ENCODE measurements around the gene EPHB1. TPM values are rescaled to one million over a fixed set of nuclear protein-coding genes. Genes with fewer than 3 reads are reported as not detected.

Gene EPHB1
- total RNA-seq, 4 donors from 2014 or later, result 0.08 to 1.1 (median 0.72) TPM

DNA sequence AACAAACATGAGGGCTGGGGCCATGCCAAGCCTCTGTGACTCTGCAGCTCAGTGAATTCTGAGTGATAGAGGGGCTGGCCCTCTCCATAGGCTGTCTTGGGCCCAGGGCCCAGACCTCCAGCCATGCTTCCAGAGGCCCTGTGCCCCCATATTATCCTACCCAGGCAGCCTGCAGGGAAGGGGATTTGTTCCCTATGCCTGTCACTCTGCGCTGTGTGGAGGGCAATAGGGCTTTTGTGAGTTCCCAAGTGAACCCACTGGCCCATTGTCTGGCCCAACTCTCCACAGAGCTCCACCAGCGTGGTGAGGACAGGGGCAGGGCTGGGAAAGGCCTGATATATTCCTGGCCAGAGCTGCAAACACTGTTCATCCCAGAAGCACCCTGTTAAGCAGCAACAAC lies 113.2 kb downstream of the EPHB1 start:
- no CpG with 5 or more reads among the region's 2 CpGs for WGBS, 2 donors
- no peak for DNase-seq
- H3K27me3 ChIP-seq, result no peaks in the 10 kb centered on the region

DNA sequence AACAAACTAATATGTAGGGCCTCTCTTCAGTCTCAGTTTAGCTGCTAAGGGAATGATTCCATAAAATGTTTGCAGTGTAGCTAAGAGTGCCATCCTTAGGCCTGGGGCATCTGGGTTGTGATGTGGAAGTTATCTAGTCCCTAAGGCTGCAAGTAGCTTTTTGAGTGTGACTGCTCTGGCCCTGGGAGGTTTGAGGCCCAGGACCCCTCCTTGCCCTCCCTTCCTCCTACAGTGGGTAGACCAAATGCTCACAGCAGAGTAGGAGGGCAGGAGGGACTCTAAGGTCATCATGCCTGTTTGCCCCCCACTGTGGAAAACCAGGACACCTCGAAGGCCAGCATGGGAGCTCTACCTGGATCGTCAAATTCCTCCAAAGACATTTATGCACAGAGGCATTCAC lies 115.0 kb downstream of the EPHB1 start:
- intact Hi-C loops (cut with DNase I), result no loop called here
- WGBS, 2 donors, result 53 to 100% methylated on average over 2 of the region's 2 CpGs
- H3K36me3 ChIP-seq, result no peaks in the 10 kb centered on the region

More for the DNA sequence above, 113.2 kb downstream of the EPHB1 start:
- TF ChIP-seq POLR2A (IDR thresholded peaks at IDR 0.05), result no peak
- TF ChIP-seq, protein P1, sequence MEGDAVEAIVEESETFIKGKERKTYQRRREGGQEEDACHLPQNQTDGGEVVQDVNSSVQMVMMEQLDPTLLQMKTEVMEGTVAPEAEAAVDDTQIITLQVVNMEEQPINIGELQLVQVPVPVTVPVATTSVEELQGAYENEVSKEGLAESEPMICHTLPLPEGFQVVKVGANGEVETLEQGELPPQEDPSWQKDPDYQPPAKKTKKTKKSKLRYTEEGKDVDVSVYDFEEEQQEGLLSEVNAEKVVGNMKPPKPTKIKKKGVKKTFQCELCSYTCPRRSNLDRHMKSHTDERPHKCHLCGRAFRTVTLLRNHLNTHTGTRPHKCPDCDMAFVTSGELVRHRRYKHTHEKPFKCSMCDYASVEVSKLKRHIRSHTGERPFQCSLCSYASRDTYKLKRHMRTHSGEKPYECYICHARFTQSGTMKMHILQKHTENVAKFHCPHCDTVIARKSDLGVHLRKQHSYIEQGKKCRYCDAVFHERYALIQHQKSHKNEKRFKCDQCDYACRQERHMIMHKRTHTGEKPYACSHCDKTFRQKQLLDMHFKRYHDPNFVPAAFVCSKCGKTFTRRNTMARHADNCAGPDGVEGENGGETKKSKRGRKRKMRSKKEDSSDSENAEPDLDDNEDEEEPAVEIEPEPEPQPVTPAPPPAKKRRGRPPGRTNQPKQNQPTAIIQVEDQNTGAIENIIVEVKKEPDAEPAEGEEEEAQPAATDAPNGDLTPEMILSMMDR (IDR thresholded peaks at IDR 0.05), result no peak
- Histone ChIP-seq H3K36me3 (no peaks in the 10 kb centered on the region), H3K9me3 (no peaks in the 10 kb centered on the region), H3K27ac (no peak overlapping the region), H3K4me3 (no peak overlapping the region), H3K4me1 (no peaks in the 10 kb centered on the region)
- intact Hi-C loops (cut with DNase I), result no loop called here

DNA sequence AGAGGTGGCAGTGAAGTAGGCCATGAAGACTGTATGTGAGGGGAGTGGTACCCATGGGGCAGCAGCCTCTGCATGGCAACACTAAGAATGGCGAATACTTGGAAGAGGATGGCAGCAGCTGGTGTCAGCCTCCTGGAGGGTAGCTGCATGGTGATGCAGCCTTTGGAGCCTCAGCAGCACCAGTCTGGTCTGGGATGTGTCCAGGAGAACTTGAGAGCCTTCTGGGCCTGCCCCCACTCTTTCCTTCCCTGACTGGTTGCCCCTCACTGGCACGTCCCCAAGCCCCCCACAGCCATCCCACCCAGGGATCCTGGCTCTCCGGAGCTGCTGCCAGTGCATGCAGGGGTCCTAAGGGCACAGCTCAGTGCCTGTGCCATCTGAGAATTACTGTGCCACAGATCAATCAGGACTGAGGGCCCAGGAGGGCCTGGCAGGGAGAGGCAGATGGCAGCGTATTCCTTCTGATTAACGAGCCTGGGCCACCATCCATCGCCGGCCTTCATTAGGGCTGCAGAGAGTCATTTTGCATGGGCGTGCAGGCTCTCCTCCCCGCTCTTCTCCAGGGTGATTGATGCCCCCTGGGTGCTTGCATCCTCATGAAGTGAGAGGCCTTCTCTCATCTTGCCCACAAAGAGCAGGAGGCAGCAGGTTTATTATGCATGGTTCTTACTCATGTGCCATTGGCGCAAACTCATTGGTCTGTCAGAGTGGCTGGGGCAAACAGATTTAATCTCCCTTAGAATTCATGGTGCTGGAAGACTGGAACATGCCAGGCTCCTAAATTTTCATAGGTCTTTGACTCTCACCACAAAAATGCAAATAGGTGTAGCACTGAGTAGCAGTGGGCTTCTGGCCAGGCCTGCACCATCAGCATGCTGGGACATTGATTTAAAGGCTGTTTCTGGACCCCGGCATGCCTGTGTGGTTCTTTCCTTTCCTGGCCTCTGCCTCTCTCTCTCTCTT lies 116.8 kb downstream of the EPHB1 start:
- no peak for DNase-seq
- no peaks in the 10 kb centered on the region for H3K27me3 ChIP-seq
- no peak overlapping the region for H3K27ac ChIP-seq
- H3K9me3 ChIP-seq, result no peaks in the 10 kb centered on the region
- no peaks in the 10 kb centered on the region for H3K4me1 ChIP-seq
- intact Hi-C loops (cut with DNase I), result no loop called here
- no peaks in the 10 kb centered on the region for H3K36me3 ChIP-seq
- TF ChIP-seq, protein P1 (IDR thresholded peaks at IDR 0.05), result no peak
- no peak for TF ChIP-seq POLR2A (IDR thresholded peaks at IDR 0.05)
- WGBS, 2 donors, result 83 to 87% methylated on average over 8 of the region's 11 CpGs
- H3K4me3 ChIP-seq, result no peak overlapping the region

More for the DNA sequence above, 115.0 kb downstream of the EPHB1 start:
- H3K4me1 ChIP-seq, result no peaks in the 10 kb centered on the region
- H3K27ac ChIP-seq, result no peak overlapping the region
- H3K9me3 ChIP-seq, result no peaks in the 10 kb centered on the region
- no peak for DNase-seq
- no peak overlapping the region for H3K4me3 ChIP-seq
- no peaks in the 10 kb centered on the region for H3K27me3 ChIP-seq
- TF ChIP-seq, protein P1 (IDR thresholded peaks at IDR 0.05), result no peak
- no peak for TF ChIP-seq POLR2A (IDR thresholded peaks at IDR 0.05)

DNA sequence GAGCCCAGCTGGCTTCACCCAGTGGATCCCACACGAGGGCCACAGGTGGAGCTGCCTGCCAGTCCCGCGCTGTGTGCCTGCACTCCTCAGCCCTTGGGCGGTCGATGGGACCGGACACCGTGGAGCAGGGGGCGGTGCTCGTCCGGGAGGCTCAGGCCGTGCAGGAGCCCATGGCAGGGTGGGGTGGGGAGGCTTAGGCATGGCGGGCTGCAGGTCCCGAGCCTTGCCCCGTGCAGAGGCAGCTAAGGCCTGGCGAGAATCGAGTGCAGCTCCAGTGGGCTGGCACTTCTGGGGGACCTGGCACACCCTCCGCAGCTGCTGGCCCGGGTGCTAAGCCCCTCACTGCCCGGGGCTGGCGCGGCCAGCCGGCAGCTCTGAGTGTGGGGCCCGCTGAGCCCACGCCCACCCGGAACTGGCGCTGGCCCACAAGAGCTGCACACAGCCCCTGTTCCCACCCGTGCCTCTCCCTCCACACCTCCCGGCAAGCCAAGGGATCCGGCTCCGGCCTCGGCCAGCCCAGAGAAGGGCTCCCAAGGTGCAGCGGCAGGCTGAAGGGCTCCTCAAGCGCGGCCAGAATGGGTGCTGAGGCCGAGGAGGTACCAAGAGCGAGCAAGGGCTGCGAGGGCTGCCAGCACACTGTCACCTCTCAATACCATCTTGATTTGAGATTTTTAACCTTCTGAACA lies 121.4 kb downstream of the EPHB1 start:
- Histone ChIP-seq H3K4me3 (no peak overlapping the region), H3K4me1 (no peaks in the 10 kb centered on the region), H3K36me3 (no peaks in the 10 kb centered on the region), H3K27me3 (no peaks in the 10 kb centered on the region), H3K27ac (no peak overlapping the region), H3K9me3 (no peaks in the 10 kb centered on the region)
- WGBS, 2 donors, result 80 to 94% methylated on average over 1 to 18 of the region's 37 CpGs
- DNase-seq, result no peak
- TF ChIP-seq POLR2A (IDR thresholded peaks at IDR 0.05), result no peak
- TF ChIP-seq, protein P1 (IDR thresholded peaks at IDR 0.05), result no peak
- intact Hi-C loops (cut with DNase I), result no loop called here

DNA sequence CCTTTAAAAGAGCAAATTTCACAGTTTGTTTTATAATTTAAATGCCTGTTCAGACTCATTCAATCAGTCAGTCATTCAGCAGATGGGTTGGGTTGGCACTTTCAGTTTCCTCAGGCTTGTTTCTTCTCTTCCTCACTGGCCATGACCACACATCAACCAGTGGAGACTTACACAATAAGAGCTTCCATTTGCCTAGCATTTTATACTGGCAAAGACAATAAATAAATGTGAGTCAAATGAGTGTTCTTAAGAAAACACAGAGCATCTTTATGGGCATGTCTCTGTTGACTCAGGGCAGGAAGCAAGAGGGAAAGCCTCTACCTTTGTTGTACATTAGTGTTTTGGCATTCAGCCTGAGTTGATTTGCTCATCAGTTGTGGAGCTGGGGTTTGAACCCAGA lies 122.6 kb downstream of the EPHB1 start:
- Histone ChIP-seq H3K4me3 (no peak overlapping the region), H3K9me3 (no peaks in the 10 kb centered on the region), H3K27ac (no peak overlapping the region), H3K36me3 (no peaks in the 10 kb centered on the region), H3K4me1 (no peaks in the 10 kb centered on the region), H3K27me3 (no peaks in the 10 kb centered on the region)
- TF ChIP-seq, protein P1 (IDR thresholded peaks at IDR 0.05), result no peak
- TF ChIP-seq POLR2A (IDR thresholded peaks at IDR 0.05), result no peak
- no peak for DNase-seq
- intact Hi-C loops (cut with DNase I), result no loop called here

Data from esophagus squamous epithelium (tissue), 5 donors.